Measurements from ENCODE around the gene TSC22D2.
A peak's percentile ranks its signal among the peaks of the same experiment; 100 is the strongest.

TSC22D2 gene

DNA sequence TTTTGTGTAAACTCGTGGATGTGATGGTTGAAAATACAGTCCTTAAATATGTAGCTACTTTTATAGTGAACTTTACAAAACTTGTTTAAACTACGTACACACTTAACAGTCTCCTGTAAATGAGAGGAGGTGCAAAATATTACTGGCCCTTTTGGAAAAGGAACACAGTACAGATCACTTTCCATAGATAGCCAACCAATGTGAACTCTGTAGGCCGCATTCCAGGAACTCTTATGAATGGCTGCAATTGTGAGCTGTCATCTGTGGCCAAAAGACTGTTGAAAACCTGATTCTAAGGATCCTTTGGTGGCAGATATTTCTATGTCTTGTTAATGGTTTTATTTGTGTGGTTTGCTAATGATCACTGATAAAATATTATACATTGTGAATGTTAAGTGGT is 6.2 kb downstream of the TSC22D2 start:
- DNase-seq = peak; percentile 17

DNA sequence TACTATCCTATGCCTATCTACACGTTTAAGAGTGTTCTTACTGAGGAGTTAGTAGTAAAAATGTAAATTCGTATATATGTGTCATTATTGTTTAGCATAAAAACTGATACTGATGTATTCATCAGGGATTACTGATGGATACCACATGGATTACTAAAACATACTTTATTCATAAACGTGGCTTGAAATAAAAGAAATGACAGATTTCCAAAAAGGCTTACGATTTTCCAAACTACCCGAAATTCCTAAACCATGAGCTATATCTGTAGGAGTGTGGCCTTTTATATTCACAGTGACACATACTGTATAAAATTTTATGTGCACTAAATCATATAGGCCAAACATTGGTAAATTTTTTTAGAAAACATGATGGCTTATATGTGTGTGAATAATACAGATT is 6.9 kb downstream of the TSC22D2 start:
- peak; percentile 31 for DNase-seq

- DNase-seq = no peak
Observed at GRCh38 chr3:150419076-150419868, 11.2 kb downstream of the TSC22D2 start.

DNA sequence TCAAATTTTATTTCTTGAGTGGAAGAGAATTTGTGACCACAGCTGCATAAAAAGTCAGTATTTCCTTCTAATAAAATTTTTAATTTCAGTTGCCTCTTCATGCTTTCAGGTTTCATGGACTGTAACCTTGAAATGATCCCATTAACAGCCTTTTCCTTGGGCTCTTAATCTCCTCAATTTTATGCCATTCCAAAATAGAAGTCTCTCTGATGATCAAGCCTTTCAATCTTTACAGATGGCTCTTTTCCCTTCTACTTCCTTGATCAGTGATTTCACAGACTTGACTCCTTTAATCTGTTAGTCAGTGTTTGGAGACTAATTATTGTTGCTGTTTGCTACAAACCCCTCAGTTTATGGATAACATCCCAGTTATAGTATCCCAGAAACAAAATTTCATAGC is 11.9 kb downstream of the TSC22D2 start:
- no peak for DNase-seq

DNA sequence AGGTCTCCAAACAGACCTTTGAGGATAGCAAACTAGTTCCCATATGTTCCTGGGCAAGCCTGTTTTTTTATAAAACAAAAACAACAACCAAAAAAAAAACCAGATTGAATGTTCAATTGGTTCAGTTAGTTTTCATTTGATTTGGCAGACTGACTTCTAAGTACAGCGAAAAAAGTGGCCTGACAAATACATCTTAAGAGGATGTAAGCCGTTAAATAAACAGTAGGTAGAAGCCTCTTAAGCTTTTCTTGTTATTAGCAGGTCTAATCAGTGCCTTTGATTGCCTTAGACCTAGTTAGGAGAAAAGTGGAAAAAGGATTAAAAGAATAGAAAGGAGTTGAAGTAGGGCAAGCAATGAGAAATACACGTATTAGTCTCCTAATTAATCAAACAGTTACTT is 13.2 kb downstream of the TSC22D2 start:
- no peak for DNase-seq

DNA sequence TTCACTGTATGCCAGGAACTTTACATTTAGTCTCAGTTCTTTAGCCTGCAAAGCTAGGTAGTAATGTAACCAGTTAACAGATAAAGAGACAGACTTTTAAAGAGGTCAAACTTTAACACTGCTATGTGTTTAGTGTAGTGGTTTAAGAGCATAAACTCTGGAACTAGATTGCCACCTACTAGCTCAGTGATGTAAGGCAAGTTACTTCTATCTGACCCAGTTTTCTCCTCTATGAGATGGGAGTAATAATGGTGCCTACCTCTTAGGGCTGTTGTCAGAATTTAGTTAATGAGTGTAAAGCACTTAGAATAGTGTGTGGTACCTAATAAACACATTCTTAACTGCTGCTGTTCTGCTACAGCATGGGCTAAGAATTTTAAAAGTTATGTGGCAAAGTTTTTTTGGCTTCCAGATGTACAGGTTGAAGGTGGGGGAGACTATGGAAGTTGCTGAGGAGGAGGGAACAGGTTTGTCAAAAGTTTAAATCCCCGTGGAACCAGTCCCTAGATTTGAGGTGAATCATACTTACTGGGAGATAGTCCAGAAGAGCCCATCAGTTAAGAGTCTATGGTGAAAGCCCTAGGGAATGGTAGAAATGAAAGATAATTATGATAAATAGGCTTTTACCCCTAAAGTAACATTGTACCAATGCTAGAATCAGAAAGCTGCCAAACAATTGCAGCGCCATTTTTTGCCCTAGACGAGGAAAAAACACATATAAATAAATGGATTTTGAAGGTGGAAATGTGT is 13.9 kb downstream of the TSC22D2 start:
- no peak for DNase-seq

GRCh38 chr3:150422907-150423306 is 14.8 kb downstream of the TSC22D2 start:
- DNase-seq = no peak

DNA sequence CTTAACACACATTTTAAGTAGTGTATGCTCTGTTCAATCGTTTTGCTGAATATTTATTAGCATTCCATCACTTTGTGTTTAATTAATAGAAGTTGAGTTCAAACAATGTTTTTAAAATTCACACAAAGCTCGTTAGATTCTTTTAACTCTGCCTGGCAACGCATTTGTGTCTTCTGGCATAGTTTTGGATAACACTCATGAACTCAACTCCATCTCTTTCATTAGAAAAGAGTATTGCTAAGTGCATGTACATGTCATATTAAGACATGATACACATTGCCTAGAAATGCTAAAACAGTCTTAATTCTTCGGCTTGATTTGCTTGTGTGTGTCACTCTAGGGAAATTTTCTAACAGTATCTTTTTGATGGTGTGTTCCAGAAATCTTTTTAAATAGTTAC is 15.7 kb downstream of the TSC22D2 start:
- no peak for DNase-seq

DNA sequence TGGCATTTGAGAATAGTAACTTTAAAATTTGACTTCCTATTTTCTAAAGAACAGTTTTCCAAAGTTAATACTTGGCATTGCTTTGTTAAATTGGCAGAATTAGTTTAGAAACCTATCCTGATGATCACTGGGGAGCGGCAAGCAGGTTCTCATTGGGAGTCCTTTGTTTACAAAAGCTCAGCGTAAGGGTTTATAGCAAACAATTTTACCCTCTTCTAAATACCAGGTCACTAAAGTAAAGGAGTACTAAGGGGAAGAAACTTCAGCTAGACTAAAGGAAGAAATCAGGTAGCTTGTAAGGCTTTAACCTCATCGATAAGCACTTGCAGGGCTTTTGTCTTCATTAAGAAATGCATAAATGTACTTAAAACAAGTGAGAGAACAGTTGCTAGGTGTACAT is 18.2 kb downstream of the TSC22D2 start:
- no peak for DNase-seq

- no peak for DNase-seq
Observed at GRCh38 chr3:150428562-150428961, 20.5 kb downstream of the TSC22D2 start.

GRCh38 chr3:150429767-150430671 is 21.9 kb downstream of the TSC22D2 start:
- no peak for DNase-seq

DNA sequence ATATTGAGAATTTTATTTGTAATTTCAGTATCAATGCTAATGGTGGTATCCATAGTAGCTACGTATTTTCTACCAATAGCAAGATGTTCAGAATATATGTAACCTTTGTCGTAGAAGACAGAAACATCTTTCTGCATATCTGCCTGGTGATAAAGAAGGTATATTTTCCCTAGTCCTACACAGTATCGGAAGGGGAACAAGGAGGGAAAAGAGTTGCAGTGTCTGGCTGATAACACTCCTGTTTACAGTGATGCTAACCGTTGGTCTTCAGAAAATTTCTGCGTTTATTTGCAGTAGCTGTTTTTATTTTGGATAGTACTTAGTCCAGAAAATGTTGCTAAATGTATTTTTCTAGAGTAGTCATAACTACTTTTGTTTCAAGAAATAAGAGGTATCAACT is 25.2 kb downstream of the TSC22D2 start:
- no peak for DNase-seq

- no peak for DNase-seq
Observed at GRCh38 chr3:150434234-150434633, 26.1 kb downstream of the TSC22D2 start.

- DNase-seq = no peak
Observed at GRCh38 chr3:150436161-150436560, 28.1 kb downstream of the TSC22D2 start.

DNA sequence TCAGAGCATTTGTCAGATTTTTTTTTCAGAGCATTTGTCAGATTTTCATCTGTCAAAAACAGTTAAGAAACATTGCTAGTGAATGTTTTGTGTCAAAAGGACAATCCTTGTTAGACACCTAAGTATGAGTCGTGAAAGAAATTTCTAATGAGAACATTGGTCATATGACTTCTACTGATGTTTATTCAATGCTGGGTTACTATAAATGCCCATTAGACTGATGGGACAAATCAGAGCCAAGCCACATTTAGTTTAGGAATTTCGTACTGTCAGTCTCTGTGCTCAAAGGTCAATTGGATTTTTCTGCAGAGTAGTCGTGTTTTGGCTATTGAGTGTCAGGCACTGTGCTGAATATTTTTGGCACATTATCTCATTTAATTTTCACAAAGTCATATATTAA is 31.6 kb downstream of the TSC22D2 start:
- DNase-seq = no peak

- DNase-seq = no peak
Observed at GRCh38 chr3:150443331-150443741, 35.2 kb downstream of the TSC22D2 start.

DNA sequence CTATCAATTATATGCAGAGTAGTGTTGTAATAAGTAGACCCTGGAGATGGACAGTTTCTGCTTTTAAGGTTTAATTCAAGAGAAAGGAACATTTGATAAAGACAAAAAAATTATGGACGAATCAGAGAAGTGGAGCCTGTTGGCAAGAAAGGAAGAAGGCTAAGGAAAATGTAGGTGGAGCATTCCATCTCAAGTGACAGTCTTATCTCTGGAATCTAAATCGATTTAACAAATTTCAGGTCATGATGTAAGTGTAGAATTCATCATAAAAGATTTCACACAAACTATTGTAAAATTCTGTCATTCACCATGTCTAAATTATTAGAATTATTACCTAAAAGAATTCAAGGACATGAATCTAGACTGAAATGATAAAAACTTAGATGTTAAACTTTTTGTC is 36.3 kb downstream of the TSC22D2 start:
- DNase-seq = no peak

DNA sequence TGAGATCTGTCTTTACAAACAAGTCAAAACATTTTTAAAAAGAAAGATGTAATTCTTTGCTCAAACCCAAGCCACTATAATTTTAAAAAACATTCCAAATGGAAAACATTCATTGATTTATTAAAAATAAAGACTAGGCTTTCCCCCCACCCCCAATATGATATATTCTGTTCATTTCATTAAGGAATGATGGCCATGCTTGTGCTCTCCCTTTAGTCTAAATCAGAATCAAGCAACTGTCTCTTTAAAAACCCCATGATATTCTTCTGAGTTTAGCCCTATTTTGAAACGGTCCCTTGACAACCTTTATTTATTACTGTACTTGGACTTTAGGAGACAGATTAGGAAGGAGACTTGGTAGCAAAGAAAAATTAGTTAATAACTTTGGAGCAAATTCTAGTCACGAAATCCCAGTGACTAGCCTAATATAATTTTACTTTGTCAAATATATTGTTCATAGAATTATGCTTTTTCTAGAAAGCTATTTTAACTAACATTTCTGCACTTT is 38.4 kb downstream of the TSC22D2 start:
- no peak for DNase-seq

DNA sequence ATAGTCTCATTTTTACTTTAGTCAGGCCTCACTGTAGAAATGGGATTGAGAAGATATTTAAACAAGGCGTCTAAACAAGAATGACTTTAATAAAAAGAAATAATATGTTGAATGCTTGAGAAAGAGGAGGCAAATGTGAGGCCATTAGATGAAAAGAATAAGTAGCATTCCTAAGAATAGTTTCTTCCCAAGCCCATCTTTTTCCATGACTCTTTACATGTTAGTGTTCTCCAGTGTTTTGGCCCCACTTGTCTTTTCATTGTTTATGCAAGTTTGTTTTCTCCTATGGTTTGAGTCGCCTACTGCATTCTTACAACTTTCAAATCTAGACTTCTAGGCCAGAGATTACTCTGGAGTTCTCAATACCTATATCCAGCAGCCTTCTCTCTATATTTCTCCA is 39.0 kb downstream of the TSC22D2 start:
- DNase-seq = no peak

- DNase-seq = no peak
Observed at GRCh38 chr3:150447631-150448465, 39.8 kb downstream of the TSC22D2 start.

DNA sequence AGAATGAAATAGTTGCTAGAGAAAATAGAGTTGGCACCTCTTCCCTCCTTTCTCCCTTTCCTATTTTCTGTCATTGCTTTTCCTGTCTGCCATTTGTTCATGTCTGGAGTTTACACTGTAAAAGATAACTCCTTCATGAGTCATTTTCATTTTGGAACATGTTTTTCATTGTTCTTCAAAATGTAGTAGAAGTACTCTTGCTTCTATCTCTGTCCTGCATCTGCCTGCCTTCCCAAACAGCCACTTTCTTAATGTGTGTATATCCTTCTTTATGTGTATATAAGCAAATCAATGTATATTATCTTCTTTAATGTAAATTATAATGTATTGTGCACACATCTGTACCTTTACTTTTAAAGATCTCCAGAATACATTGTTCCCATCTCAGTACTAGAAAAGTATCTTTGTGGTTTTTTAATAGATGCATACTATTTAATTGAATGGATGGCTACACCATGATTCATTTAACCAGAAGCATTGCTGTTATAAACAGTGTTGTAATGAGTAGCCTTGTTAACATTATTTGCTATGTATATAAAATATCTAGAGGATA is 41.1 kb downstream of the TSC22D2 start:
- DNase-seq = no peak

DNA sequence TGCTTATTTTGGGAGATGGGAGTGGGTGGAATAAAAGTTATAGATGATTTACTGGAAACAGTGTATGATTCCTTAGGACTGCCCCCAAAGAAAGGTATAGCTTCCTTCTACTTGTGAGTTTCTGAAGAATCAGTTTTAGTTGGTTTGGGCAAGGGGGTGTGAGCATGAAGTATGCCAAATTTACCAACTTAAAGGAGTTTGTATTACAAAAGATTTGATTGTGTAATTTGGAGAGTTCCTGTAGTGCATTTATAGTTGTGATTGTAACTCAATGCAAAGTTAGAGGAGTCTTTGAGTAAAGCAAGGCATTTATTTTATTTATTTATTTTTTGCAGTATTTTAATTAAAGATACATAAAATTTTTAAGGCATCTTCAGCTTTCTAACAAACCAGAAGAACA is 42.8 kb downstream of the TSC22D2 start:
- DNase-seq = no peak
